HS-27A (cell line): ENCODE data around the gene PLA2G4D.

Experiments
- DNase-seq: peaks from one replicate; pipeline ENCODE4 v3.0.0-alpha.2; 2012; ENCODE audit warnings: low read depth, missing footprints

PLA2G4D gene

DNA sequence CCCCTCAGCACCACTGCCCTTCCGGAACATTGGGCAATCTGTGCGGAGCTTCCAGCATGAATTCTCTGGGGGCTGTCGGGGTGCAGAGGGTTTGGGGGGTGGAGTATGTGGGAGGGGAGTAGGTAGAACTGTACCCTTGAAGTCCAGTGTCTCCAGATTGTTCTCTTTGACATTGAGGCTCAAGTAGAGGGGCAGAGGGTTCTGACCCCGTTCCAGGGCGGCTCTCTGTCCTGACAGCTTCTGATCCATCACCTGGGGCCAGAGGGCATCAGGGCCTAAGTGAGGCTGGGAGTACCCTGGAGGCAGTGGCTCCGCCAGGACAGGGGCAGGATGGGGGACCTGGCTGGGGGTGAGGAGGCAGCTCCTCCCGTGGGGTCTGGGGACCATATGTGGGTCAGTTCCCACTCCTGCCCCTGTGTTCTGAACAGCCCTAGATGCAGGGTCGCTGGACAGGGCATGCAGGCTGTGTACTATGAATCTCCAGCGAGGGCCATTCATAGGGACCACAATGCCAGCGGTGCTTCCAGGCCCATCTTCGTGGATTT, 22.1 kb downstream of the PLA2G4D start:
- DNase-seq = no peak

GRCh38 chr15:42071717-42072116, 22.6 kb downstream of the PLA2G4D start:
- DNase-seq = no peak

GRCh38 chr15:42070976-42071350, 23.4 kb downstream of the PLA2G4D start:
- no peak for DNase-seq

- DNase-seq = no peak
Observed at GRCh38 chr15:42070279-42070975, 23.9 kb downstream of the PLA2G4D start.

- DNase-seq = no peak
Observed at GRCh38 chr15:42069496-42070278, 24.7 kb downstream of the PLA2G4D start.

GRCh38 chr15:42069025-42069424, 25.3 kb downstream of the PLA2G4D start:
- no peak for DNase-seq

- no peak for DNase-seq
Observed at GRCh38 chr15:42068601-42069000, 25.8 kb downstream of the PLA2G4D start.

DNA sequence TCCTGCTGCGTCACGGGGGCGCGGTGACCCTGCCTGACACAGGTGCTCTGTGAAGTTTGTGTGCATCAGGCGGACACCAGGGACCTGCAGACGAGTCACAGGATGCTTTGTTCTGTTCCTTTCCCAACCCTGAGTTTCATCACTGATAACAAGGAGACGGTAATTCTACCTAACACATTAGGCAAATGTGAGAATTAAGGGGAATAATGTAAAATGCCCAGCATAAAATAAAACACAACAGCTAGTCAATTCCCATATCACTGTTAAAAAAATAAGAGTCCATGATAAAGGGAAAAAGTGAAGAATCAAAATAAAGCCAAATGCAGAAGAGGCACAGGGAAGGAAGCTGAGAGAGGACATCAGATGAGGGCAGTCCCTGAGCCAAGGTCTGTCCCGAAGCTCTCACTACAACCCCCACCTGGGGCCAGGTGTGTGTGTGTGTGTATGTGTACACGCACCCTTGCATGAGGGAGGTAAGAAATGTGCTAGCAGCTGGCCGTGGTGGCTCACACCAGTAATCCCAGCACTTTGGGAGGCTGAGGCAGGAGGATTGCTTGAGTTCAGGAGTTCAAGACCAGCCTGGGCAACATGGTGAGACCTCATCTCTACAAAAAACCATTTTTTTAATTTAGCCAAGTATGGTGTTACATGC, 27.5 kb downstream of the PLA2G4D start:
- DNase-seq = no peak

DNA sequence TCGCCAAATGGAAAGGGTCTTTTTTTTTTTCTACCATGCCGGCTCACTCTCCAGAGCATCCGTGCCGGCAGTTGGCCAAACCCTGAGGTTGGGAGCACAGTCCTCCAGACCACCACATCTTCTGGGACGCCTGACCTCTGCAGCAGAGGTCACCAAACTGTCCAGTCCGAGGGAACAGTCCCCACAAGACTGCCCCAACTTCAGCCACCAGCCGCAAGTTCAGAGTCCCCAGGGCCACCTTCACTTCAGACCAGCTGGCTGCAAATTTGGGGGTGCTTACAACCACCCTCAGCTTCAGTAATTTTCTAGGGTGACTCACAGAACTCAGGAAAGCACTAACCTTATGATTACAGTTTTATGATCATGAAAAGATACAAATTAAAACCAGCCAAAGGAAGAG, 28.9 kb downstream of the PLA2G4D start:
- DNase-seq = no peak

- DNase-seq = no peak
Observed at GRCh38 chr15:42065033-42065432, 29.3 kb downstream of the PLA2G4D start.

GRCh38 chr15:42064271-42064670, 30.1 kb downstream of the PLA2G4D start:
- no peak for DNase-seq

GRCh38 chr15:42063122-42063848, 31.1 kb downstream of the PLA2G4D start:
- DNase-seq = no peak

DNA sequence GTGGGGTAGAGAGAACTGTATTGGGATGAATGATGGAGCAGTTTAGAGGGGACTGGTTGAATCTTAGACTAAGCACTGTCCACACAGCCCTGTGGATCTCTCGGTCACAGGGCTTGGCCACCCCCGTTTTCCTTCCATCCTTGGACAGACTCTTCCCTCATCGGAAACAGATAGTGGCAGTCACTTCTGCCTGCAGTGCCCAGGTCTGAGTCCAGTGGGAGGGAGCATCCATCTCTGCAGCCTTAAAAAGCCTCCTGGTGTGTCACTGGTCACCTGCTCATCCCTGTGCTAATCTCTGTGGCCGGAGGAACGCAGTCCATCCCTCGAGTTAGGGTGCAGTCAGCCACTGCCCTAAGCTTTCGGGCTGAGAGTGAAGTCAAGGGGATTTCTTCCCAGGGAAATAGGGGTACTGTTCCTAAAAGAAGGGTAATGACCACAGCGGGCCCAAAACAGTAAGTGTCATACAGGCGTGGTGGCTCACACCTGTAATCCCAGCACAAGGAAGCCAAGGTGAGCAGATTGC, 32.0 kb downstream of the PLA2G4D start:
- no peak for DNase-seq

DNA sequence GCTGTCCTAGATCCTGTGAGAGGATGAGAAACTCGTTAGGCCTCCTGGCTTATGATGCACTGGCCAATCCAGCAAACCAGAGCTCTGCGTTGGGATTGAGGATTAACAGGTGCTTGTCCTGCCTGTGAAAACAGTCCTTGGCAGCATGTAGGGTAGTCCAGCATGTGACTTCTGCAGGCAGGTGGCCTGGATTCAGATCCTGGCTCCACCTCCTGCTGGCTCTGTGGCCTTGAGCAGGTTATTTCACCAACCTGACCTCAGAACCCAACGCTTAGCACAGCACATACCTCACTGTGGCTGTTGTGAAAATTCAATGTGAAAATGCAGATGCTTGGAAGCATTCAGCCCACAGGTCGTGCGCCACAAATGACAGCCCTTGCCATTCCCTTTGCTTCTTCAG, 33.6 kb downstream of the PLA2G4D start:
- no peak for DNase-seq

- DNase-seq = no peak
Observed at GRCh38 chr15:42060477-42060763, 33.9 kb downstream of the PLA2G4D start.

DNA sequence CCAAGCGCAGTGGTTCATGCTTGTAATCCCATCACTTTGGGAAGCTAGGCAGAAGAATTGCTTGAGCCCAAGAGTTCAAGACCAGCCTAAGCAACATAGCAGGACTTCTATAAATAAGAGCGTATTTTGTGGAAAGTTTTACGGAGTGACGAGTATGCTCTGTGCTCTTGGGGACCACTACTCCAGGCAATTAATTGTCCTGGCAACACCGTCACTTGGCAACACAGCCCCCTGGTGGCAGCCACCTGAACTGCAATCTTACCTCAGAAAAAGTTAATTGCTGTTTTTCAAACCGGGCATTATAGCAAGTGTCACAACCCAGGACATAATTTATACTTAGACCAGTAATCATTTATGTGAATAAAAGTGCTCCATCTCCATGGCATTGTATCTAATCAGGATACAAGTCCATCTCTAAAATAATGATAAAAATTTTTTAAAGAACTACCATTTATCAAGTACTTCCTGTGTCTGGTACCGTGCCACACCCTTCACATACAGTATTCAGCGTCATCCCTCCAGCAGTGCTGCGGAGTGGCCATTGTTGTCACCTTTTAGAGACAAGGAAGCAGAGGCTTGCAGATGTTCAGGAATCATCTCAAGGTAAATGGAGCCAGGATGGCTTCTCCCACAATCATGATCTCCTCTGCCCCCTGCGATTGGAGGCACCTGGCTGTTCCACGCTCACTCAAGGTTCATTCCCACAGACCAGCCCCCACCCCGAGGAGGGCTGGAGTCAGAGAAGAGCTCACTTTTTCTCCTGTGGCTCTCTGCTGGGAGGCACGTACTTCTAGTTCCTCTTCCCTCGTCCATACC, 34.5 kb downstream of the PLA2G4D start:
- no peak for DNase-seq

- DNase-seq = no peak
Observed at GRCh38 chr15:42058791-42059190, 35.6 kb downstream of the PLA2G4D start.

- no peak for DNase-seq
Observed at GRCh38 chr15:42057799-42058646, 36.3 kb downstream of the PLA2G4D start.

DNA sequence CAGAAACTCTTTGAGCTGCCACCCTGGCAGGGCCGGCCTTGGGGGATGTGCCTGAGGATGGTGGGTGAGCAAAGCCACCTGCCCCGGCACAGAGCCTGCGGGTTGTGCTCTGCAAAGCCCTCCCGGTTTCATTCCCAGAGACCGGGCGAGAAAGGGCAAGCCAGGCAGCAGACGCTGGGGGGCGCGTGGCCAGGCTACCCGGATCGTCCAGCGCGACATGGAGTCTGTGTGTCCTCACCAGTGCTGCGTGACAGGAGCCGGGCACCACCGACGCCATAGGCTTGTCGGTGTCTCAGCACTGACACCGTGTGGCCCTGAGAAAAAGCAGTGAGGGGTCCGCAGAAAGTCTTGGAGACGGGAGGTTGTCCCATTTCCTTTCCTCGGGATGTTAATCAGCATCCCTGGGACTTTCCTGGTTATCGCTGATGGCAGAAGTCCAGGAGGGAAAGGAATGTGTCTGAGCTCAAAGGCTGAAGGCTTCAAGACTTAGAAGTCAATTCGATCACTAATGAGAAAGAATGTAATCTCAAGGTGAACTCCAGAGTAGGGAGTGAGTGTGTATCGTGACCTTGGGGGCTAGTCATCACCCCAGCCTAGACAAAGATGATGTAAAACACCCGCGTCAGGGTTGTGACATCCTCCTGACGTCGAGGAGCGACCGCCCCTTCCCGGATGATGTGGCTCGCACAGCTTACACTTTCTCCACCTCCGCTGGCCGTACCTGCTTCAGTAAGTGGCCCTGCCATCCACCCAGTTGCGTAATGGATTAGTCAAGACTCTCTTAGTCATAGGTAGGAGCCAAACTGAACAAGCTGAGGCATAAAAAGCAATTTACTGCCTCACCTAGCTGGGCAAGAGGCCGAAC, 37.2 kb downstream of the PLA2G4D start:
- DNase-seq = peak; percentile 46
